HT-29 (cell line): Measurements from ENCODE around the gene RHCE. TPM values are rescaled to one million over a fixed set of nuclear protein-coding genes. Genes with fewer than 3 reads are reported as not detected.
"Not testable (repeated sequence)": the region's sequence is repeated elsewhere in the genome, so short reads cannot be mapped to it uniquely, and the experiment has no call there.

Experiments
- DNase-seq: peaks from one replicate; pipeline ENCODE4 v3.0.0-alpha.2; 2015; ENCODE audit warnings: low spot score
- total RNA-seq: library from RNA; depleted of rRNA; stranded (reverse); fragments of >200 nt; shearing (Covaris generic); gene quantifications from 2 replicates; pipeline ENCODE4 v1.2.3, GENCODE V29; 2014

Gene RHCE
- total RNA-seq, 1 experiment from 2014 or later = not detected

DNA sequence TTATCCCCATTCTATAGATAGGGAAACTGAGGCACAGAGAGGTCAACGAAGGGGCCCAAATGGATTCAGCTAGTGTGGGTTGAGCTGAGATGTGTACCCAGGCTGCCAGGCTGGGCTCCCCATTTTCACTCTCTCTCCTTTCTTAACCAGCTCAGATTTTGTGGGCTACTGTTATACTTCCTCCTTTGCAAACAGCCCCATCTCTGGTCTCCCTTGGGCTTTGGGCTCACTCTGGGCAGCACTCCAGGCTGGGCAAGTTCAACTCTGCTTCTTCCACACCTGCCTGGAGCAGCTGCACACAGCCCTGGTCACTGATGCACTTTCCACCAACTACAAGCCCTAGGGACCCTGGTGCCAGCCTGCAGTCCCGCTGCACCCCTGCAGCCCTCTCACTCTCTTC is 22.5 kb downstream of the RHCE start:
- DNase-seq = not testable (repeated sequence)

DNA sequence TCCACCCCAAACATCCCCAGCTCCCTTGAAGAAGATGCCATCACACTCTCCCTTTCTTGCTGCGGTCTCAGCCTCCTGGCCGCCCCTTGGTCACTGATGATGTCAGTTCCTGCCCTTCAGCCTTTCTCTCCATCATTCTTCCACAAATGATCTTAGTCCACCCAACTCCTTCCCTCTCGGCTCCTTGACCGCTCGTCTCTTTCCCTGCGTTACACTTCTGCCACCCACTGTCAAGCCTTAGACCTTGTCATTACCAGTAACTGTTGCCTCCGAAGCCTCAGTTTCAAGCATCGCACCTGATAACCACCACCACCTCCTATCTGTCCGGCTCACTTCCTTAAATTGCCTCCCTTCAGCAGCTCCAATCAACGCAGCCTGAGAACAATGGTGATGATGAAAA is 23.1 kb downstream of the RHCE start:
- DNase-seq = not testable (repeated sequence)

GRCh38 chr1:25392841-25393240 is 27.8 kb downstream of the RHCE start:
- DNase-seq = no peak

GRCh38 chr1:25389721-25390120 is 30.9 kb downstream of the RHCE start:
- DNase-seq = not testable (repeated sequence)

DNA sequence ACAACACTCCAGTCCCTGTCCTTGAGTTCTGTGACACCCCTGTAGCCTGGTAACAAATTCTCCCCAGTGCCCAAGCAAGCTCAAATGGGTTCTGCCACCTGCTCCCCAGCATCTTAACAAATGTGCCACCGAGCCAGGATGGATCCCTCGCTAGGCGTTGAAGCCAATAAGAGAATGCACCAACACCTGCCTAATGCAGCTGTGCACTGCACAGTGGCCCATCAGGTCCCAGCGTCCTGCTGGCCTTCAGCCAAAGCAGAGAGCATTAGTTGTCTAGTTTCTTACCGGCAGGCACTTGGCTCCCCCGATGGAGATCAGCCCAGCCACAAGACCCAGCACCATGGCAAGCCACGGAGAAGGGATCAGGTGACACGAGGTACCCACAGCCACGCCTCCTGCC is 31.9 kb downstream of the RHCE start:
- not testable (repeated sequence) for DNase-seq

- not testable (repeated sequence) for DNase-seq
These were observed 33.5 kb downstream of the RHCE start for GRCh38 chr1:25387096-25387495.

DNA sequence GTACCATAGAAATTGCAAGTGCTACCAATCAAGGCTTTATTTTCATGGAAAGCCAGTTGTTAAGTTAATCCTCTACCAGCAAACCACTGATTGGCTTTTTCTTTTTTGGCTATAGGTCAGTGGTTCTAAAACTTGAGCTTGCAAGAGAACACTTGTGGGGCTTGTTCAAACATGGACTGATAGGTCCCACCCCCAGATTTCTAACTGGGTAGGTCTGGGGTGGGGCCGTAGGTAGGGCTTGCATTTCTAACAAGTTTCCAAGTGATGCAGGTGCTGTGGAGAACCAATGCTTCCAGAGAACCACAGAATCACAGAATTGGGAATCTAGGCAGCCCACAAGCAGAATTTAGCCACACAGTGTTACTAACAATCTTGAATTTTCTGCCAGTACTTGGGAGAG is 36.8 kb downstream of the RHCE start:
- not testable (repeated sequence) for DNase-seq

DNA sequence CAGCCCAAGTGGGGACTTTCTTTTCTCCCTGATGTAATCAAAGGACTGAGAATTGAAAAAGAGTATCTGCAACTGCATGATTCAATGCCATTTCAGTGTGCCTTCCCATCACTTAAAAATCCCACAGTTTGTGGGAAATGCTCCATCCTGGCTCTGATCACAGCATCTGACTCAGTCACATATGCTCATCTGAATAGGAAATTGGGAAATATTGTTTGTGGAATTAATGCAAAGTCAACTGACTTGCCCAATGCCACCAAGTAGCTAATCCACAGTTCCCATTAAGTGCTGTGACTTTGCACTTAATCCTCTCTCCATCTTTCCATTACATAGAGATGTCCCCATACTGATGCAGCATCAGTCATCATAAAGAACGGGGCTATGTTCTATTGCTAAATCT is 37.5 kb downstream of the RHCE start:
- DNase-seq = not testable (repeated sequence)

DNA sequence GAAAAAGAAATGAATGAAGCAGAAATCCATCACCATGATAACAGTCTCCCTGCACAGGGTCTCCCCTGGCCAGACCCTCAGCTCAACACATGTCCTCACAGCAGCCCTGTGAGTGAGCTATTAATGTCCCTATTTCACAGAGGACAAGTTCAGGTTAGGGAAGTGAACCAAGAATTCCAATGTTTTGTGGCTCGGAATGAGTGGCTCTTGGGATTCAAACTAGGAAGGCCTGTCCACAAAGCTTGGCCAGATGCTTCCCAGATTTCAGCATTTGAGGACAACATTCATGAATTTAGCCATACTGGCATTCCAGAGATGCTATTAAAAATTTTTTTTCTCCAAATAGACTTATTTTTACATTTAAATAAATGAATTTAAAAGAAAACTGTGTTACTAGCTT is 38.1 kb downstream of the RHCE start:
- DNase-seq = not testable (repeated sequence)

DNA sequence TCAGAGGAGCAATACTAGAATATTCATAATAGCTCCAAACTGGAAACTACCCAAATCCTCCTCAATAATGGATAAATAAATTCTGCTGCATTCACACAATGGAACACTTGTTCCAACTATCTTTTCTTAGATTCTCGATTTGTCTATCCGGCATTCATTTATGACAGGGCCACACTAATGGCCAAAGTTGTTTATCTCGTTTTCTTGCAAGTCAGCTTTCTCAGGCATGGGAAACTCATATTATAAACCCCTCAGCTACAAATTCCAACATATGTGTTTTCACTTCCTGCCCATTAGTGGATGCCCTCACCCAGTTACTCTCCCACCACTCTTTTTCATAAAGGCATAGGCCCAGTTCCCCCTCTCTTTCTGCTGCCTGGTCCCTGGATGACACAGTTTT is 42.3 kb downstream of the RHCE start:
- not testable (repeated sequence) for DNase-seq

DNA sequence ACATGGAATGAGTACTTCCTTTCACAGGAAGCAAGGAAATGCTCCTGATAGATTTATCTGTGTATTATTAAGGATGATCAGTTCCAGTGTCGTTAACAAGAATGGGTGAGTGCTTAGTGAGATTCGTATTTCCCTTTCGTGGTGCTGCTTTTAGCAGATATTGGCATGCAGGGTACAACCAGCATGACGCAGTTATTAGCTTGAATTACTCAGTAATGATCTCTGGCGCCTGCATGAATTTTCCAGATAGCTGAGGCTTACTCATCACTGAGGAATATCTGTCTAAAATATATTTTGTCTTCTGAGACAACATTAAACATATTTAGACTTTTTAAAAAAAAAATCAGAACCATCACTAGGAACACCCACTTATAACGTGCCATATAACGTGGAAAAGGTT is 48.9 kb downstream of the RHCE start:
- DNase-seq = not testable (repeated sequence)

GRCh38 chr1:25369691-25370271 is 50.8 kb downstream of the RHCE start:
- not testable (repeated sequence) for DNase-seq

GRCh38 chr1:25369241-25369640 is 51.4 kb downstream of the RHCE start:
- no peak for DNase-seq

DNA sequence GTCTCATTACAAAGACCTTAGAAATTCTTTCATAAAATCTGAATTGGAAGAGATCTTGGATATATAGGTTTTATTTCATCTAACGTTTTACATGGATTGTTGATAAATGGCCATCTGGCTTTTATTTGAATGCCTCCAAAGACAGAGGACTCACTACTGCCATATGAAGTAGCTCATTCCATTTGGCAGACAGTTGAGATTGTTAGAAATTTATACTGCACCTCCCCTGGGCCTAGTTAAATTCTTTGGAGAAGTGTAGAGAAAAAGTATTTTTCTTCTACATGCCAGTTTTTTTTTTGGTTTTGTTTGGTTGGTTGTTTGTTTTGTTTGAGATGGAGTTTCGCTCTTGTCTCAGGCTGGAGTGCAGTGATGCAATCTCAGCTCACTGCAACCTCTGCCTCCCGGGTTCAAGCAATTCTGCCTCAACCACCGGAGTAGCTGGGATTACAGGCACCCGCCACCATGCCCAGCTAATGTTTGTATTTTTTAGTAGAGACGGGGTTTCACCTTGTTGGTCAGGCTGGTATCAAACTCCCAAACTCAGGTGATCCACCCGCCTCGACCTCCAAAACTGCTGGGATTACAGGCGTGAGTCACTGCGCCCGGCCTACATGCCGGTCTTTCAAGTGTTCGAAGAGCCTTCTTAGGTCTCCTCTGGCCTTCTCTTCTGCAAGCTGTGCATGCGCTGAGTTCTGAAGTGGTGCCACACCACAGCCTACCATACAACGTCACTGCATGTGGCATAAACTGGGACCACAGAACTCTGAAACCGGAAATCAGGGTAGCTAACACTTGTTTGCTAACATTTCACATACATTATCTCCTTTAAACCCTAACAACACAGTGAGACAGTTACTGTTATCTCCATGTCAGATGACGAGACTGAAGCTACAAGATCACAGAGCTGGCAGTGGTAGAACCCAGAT is 57.7 kb downstream of the RHCE start:
- DNase-seq = not testable (repeated sequence)

GRCh38 chr1:25361901-25362300 is 58.7 kb downstream of the RHCE start:
- no peak for DNase-seq

- DNase-seq = no peak
These were observed 59.7 kb downstream of the RHCE start for GRCh38 chr1:25360596-25361581.

DNA sequence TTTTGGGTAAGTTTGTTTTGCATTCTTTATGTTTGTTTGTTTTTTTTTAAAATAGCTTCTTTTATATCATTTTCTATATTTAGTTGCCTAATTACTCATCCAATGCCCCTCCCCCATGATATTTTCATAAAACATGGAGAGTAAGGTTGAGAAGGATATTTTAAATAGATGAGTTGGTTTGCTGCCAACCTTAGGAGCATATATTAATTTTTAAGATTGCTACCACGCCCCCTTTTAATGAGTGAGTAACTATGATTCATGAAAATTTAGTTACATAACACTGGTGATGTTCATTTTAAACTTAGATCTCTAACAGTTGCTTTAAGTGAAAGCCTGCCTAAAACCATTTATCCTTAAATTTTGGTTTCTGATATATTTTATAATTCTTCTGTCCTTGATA is 63.8 kb downstream of the RHCE start:
- no peak for DNase-seq

- DNase-seq = no peak
These were observed 64.2 kb downstream of the RHCE start for GRCh38 chr1:25356441-25356840.

- no peak for DNase-seq
These were observed 64.7 kb downstream of the RHCE start for GRCh38 chr1:25355841-25356395.

- DNase-seq = no peak
These were observed 71.0 kb downstream of the RHCE start for GRCh38 chr1:25349606-25350005.

GRCh38 chr1:25347556-25347955 is 73.1 kb downstream of the RHCE start:
- no peak for DNase-seq
